GM19438 (cell line): ENCODE measurements around the gene TIMM44.
"Not testable (repeated sequence)": the region's sequence is repeated elsewhere in the genome, so short reads cannot be mapped to it uniquely, and the experiment has no call there.

Experiments used
- ATAC-seq: cut with Tn5 transposase; IDR thresholded peaks from one replicate; pipeline ENCODE4 v1.9.1; 2021; ENCODE audit warnings: low read depth; ENCODE audit not compliant: unreplicated experiment

TIMM44 gene

GRCh38 chr19:7926727-7927604, 16.5 kb downstream of the TIMM44 start:
- ATAC-seq = no peak

DNA sequence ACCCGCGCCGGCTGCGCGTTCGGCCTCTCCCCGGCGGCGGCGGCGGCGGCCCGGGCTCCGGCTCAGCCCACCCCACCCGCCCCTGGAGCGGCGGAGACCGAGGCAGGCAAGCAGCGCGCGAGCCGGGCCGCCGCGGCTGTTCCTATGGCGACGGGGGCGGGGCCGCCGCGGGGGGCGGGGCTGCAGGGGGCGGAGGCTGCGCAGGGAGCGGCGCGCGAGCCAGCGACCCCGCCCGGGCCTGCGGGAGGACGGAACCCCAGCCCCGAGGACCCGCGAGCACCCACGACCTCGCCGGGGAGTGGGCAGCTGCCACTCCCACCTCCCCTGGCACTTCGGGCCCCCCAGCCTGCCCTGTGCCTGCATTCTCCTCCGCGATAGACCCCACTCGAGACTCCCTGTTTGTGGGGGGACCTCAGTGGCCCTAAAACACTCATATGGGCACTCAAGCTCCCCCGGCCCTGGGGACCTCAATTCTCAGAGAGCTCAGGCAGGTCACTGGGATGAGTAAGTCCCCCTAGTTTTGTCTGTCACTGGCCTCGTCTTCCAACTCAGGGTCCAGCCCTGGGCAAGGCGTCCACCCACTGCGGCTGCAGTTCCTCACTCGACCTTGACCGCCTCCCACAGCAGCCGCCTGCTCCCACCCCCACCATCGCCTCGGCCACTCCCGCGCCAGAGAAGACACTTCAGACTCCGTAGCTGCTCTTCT, 17.3 kb downstream of the TIMM44 start, which contains the start of gene CTXN1:
CTXN1 (minus strand) TSS at position 115 of the 706 bp plus-strand sequence. CDS start 597 bp downstream, outside the sequence.
- ATAC-seq = no peak

DNA sequence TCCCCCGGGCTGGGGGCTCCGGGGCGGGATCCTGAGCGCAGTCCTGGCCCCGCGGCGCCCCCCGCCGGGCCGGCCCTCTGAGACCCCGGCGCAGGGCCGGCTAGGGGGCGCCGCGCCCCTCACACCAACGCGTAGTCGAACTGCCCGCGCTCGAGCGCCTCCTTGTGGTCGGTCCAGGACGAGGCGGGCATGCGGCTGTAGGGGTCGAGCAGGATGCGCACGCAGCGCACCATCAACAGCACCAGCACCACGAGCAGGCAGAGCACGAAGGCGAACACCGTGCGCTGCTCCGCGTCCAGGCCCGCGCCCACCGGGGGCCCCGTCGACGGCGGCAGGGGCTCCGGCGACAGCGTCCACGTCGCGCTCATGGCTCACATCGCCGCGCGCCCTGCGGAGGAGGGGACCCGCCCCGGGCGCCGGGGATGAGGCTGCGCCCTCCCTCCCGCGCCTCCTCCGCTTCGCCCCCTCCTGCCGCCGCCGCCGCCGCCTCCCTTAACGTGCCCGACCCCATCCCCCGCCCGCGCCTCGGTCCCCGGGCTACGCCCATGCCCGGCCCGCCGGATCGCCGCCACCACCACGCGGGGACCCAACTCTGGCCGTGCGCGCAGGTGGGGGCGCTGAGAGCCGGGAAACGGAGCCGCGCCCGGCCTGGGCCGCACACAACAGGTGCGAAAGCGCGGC, 18.2 kb downstream of the TIMM44 start:
- ATAC-seq = no peak

DNA sequence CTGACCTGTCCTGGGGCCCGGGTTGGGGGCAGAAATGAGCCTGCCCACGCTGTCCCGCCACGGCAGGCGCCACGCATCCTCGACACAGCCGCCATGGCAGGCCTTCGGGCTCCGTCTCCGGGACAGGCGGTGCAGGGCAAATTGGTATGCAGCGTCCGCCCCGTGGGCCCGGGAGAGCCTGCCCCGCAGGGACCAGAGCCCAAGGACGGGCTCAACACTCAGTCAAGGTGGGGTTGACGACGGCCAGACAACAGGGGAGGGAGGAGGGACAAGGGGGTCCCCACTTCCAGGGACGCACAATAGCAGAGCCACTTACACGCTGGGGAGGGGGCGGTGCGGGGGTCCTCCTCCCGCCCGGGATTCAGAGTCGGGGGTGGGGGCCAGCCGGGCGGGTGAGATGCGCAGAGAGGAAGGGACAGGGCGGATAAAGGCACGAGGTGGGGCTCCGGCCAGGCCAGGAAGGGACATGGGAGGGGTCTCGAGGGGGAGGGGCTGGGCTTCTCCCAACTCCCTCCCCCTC, 18.8 kb downstream of the TIMM44 start:
- ATAC-seq = no peak

GRCh38 chr19:7924241-7924640, 19.2 kb downstream of the TIMM44 start:
- ATAC-seq = no peak

DNA sequence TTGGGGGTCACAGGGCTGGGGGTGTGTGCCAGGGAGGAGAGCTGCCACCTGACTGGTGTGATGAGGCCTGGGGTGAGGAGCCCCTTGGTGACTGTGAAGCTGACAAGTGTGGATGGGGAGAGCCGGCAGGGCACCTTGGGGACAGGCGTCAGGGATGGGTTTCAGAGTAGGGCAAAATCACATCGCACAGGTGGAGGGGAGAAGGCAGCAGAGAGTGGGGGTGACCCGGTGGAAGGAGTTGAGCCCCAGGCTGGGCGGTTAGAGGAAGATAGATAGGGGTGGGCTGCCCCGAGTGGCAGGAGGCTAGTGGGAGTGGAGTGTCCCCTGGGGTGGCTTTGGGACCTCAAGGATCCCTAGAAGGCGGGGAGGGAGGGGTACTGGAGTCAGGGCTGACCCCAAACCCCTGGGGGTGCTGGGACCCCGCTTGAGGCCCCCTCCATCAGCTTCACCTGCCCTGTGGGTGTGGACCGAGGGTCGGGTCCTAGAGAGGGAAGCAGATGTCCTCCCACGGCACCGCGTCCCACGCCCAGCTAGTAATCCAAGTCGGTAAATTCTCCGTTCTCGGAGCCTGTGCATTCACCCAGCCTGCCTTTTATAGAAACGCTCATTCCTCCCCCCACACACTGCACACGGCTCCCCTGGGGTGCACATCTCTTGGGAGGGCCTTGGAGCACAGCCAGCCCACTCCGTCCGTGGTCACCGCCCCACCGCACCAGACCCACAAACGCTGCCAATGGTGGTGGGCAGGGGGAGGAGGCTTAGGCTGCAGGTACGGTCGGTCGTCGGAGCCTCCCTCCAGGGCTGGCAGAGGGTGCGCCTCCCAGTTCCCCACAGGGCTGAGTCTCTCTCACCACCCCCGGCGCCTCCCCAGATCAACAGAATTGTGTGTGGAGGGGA, 19.9 kb downstream of the TIMM44 start:
- ATAC-seq = no peak

- ATAC-seq = no peak
Measured at GRCh38 chr19:7922836-7923195, 20.6 kb downstream of the TIMM44 start.

DNA sequence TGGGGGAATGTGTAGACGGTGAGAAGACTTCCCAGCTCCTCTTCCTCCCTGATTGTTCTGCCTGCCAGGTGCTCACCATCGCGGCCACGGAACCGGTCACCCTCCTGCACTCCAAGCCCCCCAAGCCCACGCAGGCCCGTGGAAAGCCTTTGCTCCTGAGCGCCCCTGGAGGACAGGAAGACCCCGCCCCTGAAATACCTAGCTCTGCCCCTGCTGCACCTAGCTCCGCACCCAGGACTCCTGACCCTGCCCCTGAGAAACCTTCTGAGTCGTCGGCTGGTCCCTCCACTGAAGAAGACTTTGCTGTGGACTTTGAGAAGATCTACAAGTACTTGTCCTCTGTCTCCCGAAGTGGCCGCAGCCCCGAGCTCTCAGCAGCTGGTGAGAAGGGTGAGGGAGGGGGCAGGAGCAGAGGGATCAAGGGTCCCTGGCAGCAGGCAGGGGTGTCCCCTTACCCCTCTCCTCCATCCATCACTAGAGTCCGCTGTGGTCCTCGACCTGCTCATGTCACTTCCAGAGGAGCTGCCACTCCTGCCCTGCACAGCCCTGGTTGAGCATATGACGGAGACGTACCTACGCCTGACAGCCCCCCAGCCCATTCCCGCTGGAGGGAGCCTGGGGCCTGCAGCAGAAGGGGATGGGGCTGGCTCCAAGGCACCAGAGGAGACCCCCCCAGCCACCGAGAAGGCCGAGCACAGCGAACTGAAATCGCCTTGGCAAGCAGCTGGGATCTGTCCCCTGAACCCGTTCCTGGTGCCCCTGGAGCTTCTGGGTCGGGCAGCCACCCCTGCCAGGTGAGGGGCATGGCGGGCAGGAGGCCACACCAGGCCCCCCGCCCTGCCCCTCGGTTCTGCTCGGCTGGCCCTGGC, 21.3 kb downstream of the TIMM44 start:
- no peak for ATAC-seq

GRCh38 chr19:7921302-7921966, 22.0 kb downstream of the TIMM44 start:
- no peak for ATAC-seq

DNA sequence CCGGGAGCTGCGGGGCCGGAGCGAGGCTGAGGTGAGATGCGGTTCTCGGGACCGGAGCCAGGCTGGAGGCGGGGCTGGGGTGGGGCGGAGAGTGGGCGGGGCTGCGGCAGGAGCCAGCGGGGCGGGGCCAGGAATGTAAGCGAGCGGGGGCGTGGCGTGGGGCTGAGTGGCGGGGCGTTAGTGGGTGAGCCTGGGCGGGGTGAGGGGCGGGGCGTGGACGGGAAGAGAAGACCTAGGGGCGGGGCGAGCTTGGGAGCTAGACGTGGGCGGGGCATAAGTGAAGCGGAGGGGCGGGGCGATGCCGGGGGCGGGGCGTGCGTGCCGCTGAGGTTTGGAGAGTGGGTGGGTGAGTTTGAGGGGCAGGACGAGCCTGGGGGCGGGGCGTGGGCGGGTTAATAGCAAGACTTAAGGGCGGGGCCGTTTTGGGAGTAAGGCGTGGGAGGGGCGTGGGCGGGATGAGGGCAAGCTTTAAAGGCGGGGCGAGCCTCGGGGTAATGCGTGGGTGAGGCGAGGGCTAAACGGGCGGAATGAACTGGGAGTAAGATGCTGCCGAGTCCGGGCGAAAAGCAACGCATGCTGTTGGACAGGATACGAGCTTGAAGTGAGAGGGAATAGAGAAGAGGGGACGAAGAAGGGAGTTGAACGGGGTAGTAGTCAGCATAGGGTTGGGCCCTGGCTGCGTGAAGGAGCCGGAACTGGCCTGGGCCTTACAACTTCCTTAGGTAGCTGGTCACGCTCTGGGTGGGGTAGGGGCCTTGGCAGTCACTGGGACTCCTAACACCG, 22.8 kb downstream of the TIMM44 start:
- ATAC-seq = peak; percentile 33

DNA sequence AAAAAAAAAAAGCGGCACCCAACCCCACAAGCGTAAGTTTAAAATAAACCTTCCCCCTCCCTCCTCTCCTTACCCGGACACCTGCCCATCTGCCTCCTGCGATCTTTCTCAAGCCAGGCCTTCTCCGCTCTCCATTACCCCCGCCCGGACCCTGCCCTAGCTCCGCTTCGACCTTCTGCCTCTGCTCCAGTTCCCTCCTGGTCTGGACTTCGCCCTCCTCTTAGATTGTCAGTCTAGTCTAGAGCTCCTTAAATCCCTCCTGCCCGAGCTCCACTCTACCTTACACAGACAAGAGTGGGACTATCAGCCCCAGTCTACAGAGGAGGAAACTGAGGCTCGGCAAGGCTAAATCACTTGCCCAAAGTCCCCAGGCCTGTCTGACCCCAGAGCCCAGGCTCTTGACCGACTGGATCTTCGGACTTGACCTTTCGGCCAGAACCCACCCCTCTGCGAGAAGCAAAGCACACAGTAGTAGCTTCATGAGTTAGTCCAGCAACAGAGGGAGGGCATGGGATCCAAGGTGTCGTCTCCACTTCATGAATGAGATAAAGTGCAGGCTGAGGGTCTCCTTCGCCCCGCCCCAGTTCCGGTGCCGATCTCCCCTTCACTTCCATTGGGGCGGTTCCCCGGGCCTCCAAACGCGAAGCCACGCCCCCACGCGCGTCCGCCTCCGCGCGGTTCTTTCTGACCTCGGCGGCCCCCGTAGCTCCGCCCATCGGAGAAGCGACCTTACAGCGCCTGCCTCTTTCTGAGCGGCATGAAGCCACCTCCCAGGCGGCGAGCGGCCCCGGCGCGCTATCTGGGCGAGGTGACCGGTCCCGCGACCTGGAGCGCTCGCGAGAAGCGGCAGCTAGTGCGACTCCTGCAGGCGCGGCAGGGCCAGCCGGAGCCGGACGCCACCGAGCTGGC, 23.6 kb downstream of the TIMM44 start, which contains the start of gene SNAPC2:
SNAPC2 (plus strand) TSS at position 729 of the 909 bp plus-strand sequence; CDS start at position 758, 29 bp downstream.
- ATAC-seq = peak; percentile 61

DNA sequence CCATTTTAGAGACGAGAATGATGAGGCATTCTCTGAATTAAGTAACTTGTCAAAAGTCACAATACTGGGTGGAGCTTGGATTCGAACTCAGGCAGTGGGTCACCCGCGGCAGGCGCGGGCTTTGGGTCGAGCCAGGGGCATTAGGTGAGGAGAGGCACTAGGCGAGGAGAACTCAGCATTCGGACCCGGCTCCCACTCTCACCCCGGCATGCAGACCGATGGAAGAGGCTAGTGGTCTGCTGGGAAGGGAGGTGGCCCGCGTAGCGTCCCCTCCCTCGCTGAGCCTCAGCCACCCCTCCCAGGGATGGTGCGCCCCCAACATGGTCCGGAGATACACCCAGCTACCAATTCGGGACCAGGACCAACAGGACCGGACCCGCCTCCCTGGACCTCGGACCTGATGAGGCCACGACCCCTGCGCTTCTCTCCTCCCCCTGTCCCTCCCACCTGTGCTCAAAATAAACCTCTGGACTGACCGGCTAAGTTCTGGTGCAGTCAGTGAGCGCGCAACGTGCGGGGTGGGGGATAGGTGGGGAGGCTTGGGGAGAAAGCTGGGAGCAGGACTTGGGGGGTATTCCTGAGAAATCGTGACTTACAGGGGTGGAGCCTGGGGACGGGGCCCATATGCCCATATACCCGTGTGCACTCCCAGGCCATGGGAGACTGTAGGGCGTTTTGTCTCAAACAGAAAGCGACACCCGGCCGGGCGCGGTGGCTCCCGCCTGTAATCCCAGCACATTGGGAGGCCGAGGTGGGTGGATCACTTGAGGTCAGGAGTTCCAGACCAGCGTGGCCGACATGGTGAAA, 24.6 kb downstream of the TIMM44 start:
- ATAC-seq = no peak

GRCh38 chr19:7918062-7918614, 25.3 kb downstream of the TIMM44 start:
- not testable (repeated sequence) for ATAC-seq

DNA sequence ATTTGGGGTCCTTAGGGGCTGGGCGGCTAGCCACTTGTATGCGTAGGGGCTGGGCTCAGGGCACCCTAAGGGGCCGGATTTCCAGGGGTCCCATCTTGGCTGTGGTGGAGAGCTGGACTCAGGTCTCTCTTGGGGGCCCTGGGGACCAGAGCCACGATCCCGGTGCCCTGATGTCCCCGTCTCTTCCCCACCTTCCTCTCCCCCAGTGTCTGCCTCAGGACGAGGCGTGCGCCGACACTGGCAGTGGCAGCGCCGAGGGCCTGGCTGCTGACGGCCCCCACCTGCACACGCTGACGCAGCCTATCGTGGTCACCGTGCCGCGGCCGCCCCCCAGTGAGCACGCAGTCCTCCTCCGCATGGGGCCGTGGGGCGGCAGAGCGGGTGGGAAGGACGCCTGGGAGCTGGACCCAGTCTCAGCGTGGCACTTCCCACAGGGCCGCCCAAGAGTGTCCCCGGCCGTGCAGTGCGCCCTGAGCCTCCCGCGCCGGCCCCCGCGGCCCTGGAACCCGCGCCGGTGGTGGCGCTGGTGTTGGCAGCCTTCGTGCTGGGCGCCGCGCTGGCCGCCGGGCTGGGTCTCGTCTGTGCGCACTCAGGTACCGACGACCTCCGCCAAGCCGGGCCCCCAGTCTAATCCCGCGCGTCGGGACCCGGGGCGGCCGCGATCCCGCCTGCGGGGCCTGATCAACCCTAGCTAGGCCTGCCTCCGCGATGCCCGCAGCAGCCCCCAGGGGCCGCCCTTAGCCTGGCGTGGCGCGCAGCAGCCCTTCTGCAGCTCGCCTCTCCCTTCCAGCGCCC, 26.0 kb downstream of the TIMM44 start:
- ATAC-seq = no peak

DNA sequence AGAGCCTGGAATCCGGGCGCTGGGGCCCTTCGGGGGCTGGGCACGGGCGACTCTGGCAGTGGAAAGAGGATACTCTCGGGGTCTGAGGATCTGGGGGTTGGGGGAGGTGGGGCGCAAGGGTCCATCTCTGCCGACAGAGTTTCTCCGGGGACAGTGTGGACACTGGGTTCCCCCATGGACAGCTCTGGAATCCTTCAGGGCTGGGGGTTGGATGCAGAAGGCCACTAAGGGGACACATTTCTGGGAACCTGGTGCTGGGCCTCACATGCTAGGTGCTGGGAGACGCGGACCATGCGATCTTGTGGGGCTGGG, 26.6 kb downstream of the TIMM44 start:
- no peak for ATAC-seq
